ENCODE data around the gene DLEC1.

DNA sequence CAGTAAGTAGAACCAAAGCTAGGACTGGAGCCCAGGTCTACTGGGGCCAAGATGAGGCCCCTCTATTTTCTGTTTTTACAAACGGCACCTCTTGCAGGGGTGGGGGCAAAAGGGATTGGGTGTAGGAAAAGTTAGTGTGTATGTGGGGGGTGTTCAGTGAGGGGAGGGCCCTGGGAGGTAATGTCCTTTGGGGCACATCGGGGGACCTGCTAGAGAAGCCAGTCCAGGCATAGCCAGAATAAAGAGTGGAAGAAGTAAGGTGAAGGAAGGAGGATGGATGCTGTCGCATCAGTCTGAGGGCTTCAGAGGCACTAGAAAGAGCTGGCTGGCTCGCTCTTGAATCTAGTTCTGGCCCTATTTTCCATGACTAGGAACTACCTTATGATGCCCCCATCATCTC lies 12.2 kb upstream of the DLEC1 start:
- TF ChIP-seq, protein P1, sequence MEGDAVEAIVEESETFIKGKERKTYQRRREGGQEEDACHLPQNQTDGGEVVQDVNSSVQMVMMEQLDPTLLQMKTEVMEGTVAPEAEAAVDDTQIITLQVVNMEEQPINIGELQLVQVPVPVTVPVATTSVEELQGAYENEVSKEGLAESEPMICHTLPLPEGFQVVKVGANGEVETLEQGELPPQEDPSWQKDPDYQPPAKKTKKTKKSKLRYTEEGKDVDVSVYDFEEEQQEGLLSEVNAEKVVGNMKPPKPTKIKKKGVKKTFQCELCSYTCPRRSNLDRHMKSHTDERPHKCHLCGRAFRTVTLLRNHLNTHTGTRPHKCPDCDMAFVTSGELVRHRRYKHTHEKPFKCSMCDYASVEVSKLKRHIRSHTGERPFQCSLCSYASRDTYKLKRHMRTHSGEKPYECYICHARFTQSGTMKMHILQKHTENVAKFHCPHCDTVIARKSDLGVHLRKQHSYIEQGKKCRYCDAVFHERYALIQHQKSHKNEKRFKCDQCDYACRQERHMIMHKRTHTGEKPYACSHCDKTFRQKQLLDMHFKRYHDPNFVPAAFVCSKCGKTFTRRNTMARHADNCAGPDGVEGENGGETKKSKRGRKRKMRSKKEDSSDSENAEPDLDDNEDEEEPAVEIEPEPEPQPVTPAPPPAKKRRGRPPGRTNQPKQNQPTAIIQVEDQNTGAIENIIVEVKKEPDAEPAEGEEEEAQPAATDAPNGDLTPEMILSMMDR (IDR thresholded peaks at IDR 0.05) = no peak
- TF ChIP-seq POLR2A (IDR thresholded peaks at IDR 0.05) = no peak
